K562 (cell line): ENCODE measurements around the gene CCN5.

ENCODE experiments used
- E2F5 ChIP-seq: sonication (generic); formaldehyde crosslinking; IDR thresholded peaks from 2 replicates; pipeline ENCODE4 v1.8.0; 2022; ENCODE audit warnings: mild to moderate bottlenecking, missing genetic modification reagents
- E2F8 ChIP-seq: fragments of 450-650 bp; IDR thresholded peaks from 2 replicates; pipeline ENCODE4 v1.7.1; 2018; ENCODE audit warnings: mild to moderate bottlenecking, low read depth; ENCODE audit not compliant: partially characterized antibody
- ETV6 ChIP-seq, 3 experiments: fragments of 150-350 bp in 1 of 3; sonication (generic) in 1 of 3; formaldehyde crosslinking in 1 of 3; IDR thresholded peaks; 2 replicates each; pipeline versions ENCODE4 v1.6.1 to v1.8.0; 2014 to 2022; ENCODE audit warnings: borderline replicate concordance in 2 of 3, low read depth in 2 of 3, antibody characterized with exemption in 1 of 3, low read length in 1 of 3, mild to moderate bottlenecking in 1 of 3, missing genetic modification reagents in 1 of 3
- POLR3A ChIP-seq: IDR thresholded peaks from 2 replicates; pipeline ENCODE4 v1.6.1; 2011; ENCODE audit warnings: borderline replicate concordance, mild to moderate bottlenecking, moderate library complexity; ENCODE audit not compliant: insufficient read length, insufficient read depth; ENCODE audit errors: extremely low read depth
- SAP30 ChIP-seq: fragments of 200-600 bp; sonication (generic); IDR thresholded peaks from 2 replicates; pipeline ENCODE4 v1.6.1; 2012; ENCODE audit warnings: borderline replicate concordance, low read depth, mild to moderate bottlenecking, moderate library complexity, low read length, control low read depth, inconsistent platforms; ENCODE audit not compliant: insufficient read depth, poor library complexity, severe bottlenecking
- SIN3A ChIP-seq, 2 experiments: fragments of 150-350 bp in 1 of 2; IDR thresholded peaks; 2 replicates each; pipeline ENCODE4 v1.6.1; 2011 to 2016; ENCODE audit warnings: borderline replicate concordance in 2 of 2, low read depth in 2 of 2, low read length in 2 of 2, mild to moderate bottlenecking in 2 of 2, moderate library complexity in 2 of 2; ENCODE audit not compliant: control insufficient read depth in 1 of 2
- ZNF384 ChIP-seq: IDR thresholded peaks from 2 replicates; pipeline ENCODE4 v1.6.1; 2012; ENCODE audit warnings: low read depth, low read length, improper control_type of control experiment

GRCh38 chr20:44727039-44727438 lies 11.9 kb downstream of the CCN5 start:
- no peak for TF ChIP-seq ETV6 (IDR thresholded peaks at IDR 0.05; ENCODE audit: borderline replicate concordance in 1 of 2, low read depth in 2 of 2, low read length in 1 of 2)
- TF ChIP-seq ETV6 (CRISPR knock-in tag; IDR thresholded peaks at IDR 0.05; ENCODE audit: borderline replicate concordance), result no peak
- no peak for TF ChIP-seq SAP30
- TF ChIP-seq E2F5, result no peak
- TF ChIP-seq ZNF384, result no peak
- TF ChIP-seq SIN3A (IDR thresholded peaks at IDR 0.05; ENCODE audit: borderline replicate concordance in 2 of 2, control insufficient read depth in 1 of 2, low read depth in 2 of 2, low read length in 2 of 2), result no peak
- no peak for TF ChIP-seq E2F8
- TF ChIP-seq POLR3A, result no peak
